Measurements from ENCODE around the gene RAPGEF6. TPM values are rescaled to one million over a fixed set of nuclear protein-coding genes. Genes with fewer than 3 reads are reported as not detected.
A peak's percentile ranks its signal among the peaks of the same experiment; 100 is the strongest.

The RAPGEF6 gene
- total and polyA plus RNA-seq, 9 of the 15 experiments (the other 6 are each of a cell fraction or from before 2014, with no cell fraction given), result 2.7 to 23.4 (median 12.7) TPM

DNA sequence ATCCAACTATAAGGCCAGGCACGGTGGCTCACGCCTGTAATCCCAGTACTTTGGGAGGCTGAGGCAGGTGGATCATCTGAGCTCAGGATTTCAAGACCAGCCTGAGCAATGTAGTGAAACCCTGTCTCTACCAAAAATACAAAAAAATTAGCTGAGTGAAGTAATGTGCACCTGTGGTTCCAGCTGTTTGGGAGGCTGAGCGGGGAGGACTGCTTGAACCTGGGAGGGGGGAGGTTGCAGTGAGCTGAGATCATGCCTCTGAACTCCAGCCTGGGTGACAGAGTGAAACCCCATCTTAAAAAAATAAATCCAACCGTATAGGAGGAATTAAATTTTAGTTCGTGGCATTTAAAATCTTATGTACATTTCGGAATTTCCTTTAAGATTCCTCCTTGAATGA, 247.8 kb downstream of the RAPGEF6 start:
- Histone ChIP-seq H3K9me1 (ENCODE audit: control insufficient read depth, insufficient read depth, low read length) (no peaks in the 10 kb centered on the region), H4K20me1 (replicated peaks; ENCODE audit: control insufficient read depth, insufficient read depth, low read length) (no peaks in the 10 kb centered on the region), H3K4me1 (replicated peaks in 1 of 2; ENCODE audit: control insufficient read depth in 2 of 2, insufficient read depth in 2 of 2, low read length in 2 of 2) (peaks cover 3 to 27% of the 10 kb centered on the region in 2 experiments), H3K4me2 (ENCODE audit: insufficient read depth, low read length) (no peak overlapping the region), H2AFZ (ENCODE audit: low read depth, low read length) (no peak overlapping the region), H3K79me2 (ENCODE audit: control insufficient read depth, insufficient read depth, low read length) (peaks cover 28% of the 10 kb centered on the region), H3K4me3 (no peak overlapping the region), H3K36me3 (ENCODE audit: control insufficient read depth, insufficient read depth, low read length) (peaks cover 64% of the 10 kb centered on the region; the same call in 2 of the 3 replicates), H3K27ac (ENCODE audit: extremely low read depth, low read depth, low read length) (no peak overlapping the region), H3K9me3 (replicated peaks; ENCODE audit: control insufficient read depth, insufficient read depth, low read depth, low read length) (no peaks in the 10 kb centered on the region), H3K9ac (ENCODE audit: insufficient read depth in 1 of 2, low read depth in 2 of 2, low read length in 2 of 2) (no peak overlapping the region), H3K27me3 (ENCODE audit: control insufficient read depth in 2 of 2, insufficient read depth in 2 of 2, low read length in 2 of 2) (no peaks in the 10 kb centered on the region)
- DNase-seq (ENCODE audit: extremely low read depth in 1 of 4, low spot score in 3 of 4) (no peak), ATAC-seq (no peak), FAIRE-seq (no peak)
- POLR2A ChIA-PET, result interaction anchor here (0.6 kb wide), 1 partner anchor 14 kb away, joined by 3 read pairs; no protein-coding TSS in a partner anchor
- intact Hi-C loops (cut with micrococcal nuclease) (loop anchor here (10.0 kb wide), 1 partner anchor 492 kb away; no protein-coding TSS in a partner anchor), in situ Hi-C loops (cut with MboI) (loop anchor here (25.0 kb wide), 1 partner anchor 500 kb away; no protein-coding TSS in a partner anchor)
- BruUV-seq (replicated peaks), result no TSS peak
- TF ChIP-seq ZNF282 (CRISPR knock-in tag; IDR thresholded peaks at IDR 0.05) (no peak), POLR2G (IDR thresholded peaks at IDR 0.05; ENCODE audit: low read depth, low read length) (0 out of 2 replicates have a peak, but pooled peaks have one; percentile 9)
- WGBS (ENCODE audit: insufficient coverage, low coverage, missing lambda C conversion rate), result 89% methylated on average over 6 of the region's 6 CpGs
- CTCF ChIA-PET (ENCODE audit: low intra/inter-chr PET ratio), result interaction anchor here (0.6 kb wide), 1 partner anchor 42 kb away, joined by 4 read pairs; no protein-coding TSS in a partner anchor

DNA sequence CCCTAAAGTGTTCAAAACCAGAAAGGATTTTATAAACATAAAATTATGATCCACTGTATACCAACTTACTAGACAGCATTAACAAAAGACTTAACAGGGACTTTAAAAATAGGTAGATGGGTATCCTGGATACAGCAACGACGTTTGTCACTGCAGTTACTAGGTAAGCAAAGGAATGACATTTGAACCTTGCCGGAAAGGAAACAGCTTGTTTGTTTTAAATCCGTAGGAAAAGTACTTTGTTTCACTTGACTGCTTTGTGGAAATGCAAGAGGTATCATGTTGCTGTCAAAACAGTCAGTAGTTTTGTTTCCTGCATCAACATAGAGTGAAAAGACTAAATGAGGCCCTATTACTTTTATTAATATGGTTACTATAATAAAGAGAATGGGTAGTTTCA, 248.2 kb downstream of the RAPGEF6 start:
- Histone ChIP-seq H3K4me3 (no peak overlapping the region), H2AFZ (ENCODE audit: low read depth, low read length) (no peak overlapping the region), H3K27ac (ENCODE audit: extremely low read depth, low read depth, low read length) (no peak overlapping the region), H3K36me3 (ENCODE audit: control insufficient read depth, insufficient read depth, low read length) (peaks cover 60% of the 10 kb centered on the region), H3K4me2 (ENCODE audit: insufficient read depth, low read length) (no peak overlapping the region), H4K20me1 (replicated peaks; ENCODE audit: control insufficient read depth, insufficient read depth, low read length) (no peaks in the 10 kb centered on the region), H3K9me1 (ENCODE audit: control insufficient read depth, insufficient read depth, low read length) (no peaks in the 10 kb centered on the region), H3K79me2 (ENCODE audit: control insufficient read depth, insufficient read depth, low read length) (peaks cover 33% of the 10 kb centered on the region), H3K9me3 (replicated peaks; ENCODE audit: control insufficient read depth, insufficient read depth, low read depth, low read length) (no peaks in the 10 kb centered on the region), H3K27me3 (ENCODE audit: control insufficient read depth in 2 of 2, insufficient read depth in 2 of 2, low read length in 2 of 2) (no peaks in the 10 kb centered on the region), H3K4me1 (replicated peaks in 1 of 2; ENCODE audit: control insufficient read depth in 2 of 2, insufficient read depth in 2 of 2, low read length in 2 of 2) (peaks cover 3 to 32% of the 10 kb centered on the region in 2 experiments), H3K9ac (ENCODE audit: insufficient read depth in 1 of 2, low read depth in 2 of 2, low read length in 2 of 2) (no peak overlapping the region)
- no peak for DNase-seq (ENCODE audit: extremely low read depth in 1 of 4, low spot score in 3 of 4)
- POLR2A ChIA-PET, result interaction anchor here (0.6 kb wide), 1 partner anchor 13 kb away, joined by 3 read pairs; no protein-coding TSS in a partner anchor
- BruUV-seq (replicated peaks), result TSS peak; percentile 22
- ATAC-seq, result no peak
- in situ Hi-C loops (cut with MboI), result loop anchor here (25.0 kb wide), 1 partner anchor 499 kb away; no protein-coding TSS in a partner anchor
- CTCF ChIA-PET (ENCODE audit: low intra/inter-chr PET ratio), result interaction anchor here (0.6 kb wide), 1 partner anchor 42 kb away, joined by 4 read pairs; no protein-coding TSS in a partner anchor
- intact Hi-C loops (cut with micrococcal nuclease), result loop anchor here (10.0 kb wide), 1 partner anchor 492 kb away; no protein-coding TSS in a partner anchor
- FAIRE-seq, result no peak
- 65% methylated on average over 4 of the region's 4 CpGs for WGBS (ENCODE audit: insufficient coverage, low coverage, missing lambda C conversion rate)
- TF ChIP-seq NR2C2 (CRISPR knock-in tag; IDR thresholded peaks at IDR 0.05) (no peak), NR2C2 (tag; IDR thresholded peaks at IDR 0.05) (no peak), MED1 (CRISPR knock-in tag; IDR thresholded peaks at IDR 0.05; ENCODE audit: borderline replicate concordance) (no peak), BRD4 (IDR thresholded peaks at IDR 0.05) (no peak)
- TF ChIP-seq, protein P1, sequence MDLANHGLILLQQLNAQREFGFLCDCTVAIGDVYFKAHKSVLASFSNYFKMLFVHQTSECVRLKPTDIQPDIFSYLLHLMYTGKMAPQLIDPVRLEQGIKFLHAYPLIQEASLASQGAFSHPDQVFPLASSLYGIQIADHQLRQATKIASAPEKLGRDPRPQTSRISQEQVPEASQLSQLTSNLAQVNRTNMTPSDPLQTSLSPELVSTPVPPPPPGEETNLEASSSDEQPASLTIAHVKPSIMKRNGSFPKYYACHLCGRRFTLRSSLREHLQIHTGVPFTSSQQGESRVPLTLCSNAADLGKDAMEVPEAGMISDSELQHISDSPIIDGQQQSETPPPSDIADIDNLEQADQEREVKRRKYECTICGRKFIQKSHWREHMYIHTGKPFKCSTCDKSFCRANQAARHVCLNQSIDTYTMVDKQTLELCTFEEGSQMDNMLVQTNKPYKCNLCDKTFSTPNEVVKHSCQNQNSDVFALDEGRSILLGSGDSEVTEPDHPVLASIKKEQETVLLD (IDR thresholded peaks at IDR 0.05), result no peak

Data from K562 (cell line).